H9 (cell line): ENCODE measurements around the gene ZNF80. TPM values are rescaled to one million over a fixed set of nuclear protein-coding genes. Genes with fewer than 3 reads are reported as not detected.

ENCODE experiments used
- DNase-seq: peaks from one replicate; pipeline ENCODE4 v3.0.0-alpha.2; 2017
- H2AFZ ChIP-seq: one replicate; pipeline ENCODE4 v1.6.1; 2013; ENCODE audit warnings: mild to moderate bottlenecking, low read length, control low read depth, moderate library complexity
- H2AK5ac ChIP-seq: 2 replicates; pipeline ENCODE4 v1.6.1; 2013; ENCODE audit warnings: low read length, control low read depth, mixed read lengths; ENCODE audit not compliant: insufficient read length
- H2BK120ac ChIP-seq: one replicate; pipeline ENCODE4 v1.6.1; 2013; ENCODE audit warnings: low read depth, mild to moderate bottlenecking, low read length, control low read depth, inconsistent platforms; ENCODE audit not compliant: poor library complexity, severe bottlenecking
- H2BK12ac ChIP-seq: 2 replicates; pipeline ENCODE4 v1.6.1; 2013; ENCODE audit warnings: low read length, control low read depth, mixed read lengths, low read depth; ENCODE audit not compliant: insufficient read length
- H2BK15ac ChIP-seq: 2 replicates; pipeline ENCODE4 v1.6.1; 2013; ENCODE audit warnings: low read depth, low read length, control low read depth
- H2BK20ac ChIP-seq: one replicate; pipeline ENCODE4 v1.6.1; 2013; ENCODE audit warnings: low read depth, mild to moderate bottlenecking, low read length, control low read depth, inconsistent platforms; ENCODE audit not compliant: poor library complexity, severe bottlenecking
- H2BK5ac ChIP-seq: 2 replicates; pipeline ENCODE4 v1.6.1; 2013; ENCODE audit warnings: low read length, control low read depth, mixed read lengths; ENCODE audit not compliant: insufficient read length
- H3K14ac ChIP-seq: 2 replicates; pipeline ENCODE4 v1.6.1; 2013; ENCODE audit warnings: low read length, control low read depth; ENCODE audit not compliant: insufficient read depth
- H3K18ac ChIP-seq: 2 replicates; pipeline ENCODE4 v1.6.1; 2013; ENCODE audit warnings: low read depth, mild to moderate bottlenecking, mixed read lengths, low read length, control low read depth; ENCODE audit not compliant: insufficient read length
- H3K23ac ChIP-seq: 2 replicates; pipeline ENCODE4 v1.6.1; 2013; ENCODE audit warnings: low read length, control low read depth, mixed read lengths, low read depth; ENCODE audit not compliant: insufficient read length
- H3K23me2 ChIP-seq: 2 replicates; pipeline ENCODE4 v1.6.1; 2013; ENCODE audit warnings: low read depth, mild to moderate bottlenecking, mixed read lengths, low read length, control low read depth; ENCODE audit not compliant: insufficient read length, poor library complexity, severe bottlenecking
- H3K27ac ChIP-seq: 2 replicates; pipeline ENCODE4 v1.5.1; 2013; ENCODE audit warnings: low read length, control low read depth, mixed read lengths, low read depth; ENCODE audit not compliant: insufficient read length
- H3K27me3 ChIP-seq: 2 replicates; pipeline ENCODE4 v1.6.1; 2013; ENCODE audit warnings: low read length, control low read depth, inconsistent platforms; ENCODE audit not compliant: insufficient read depth
- H3K4ac ChIP-seq: 2 replicates; pipeline ENCODE4 v1.6.1; 2013; ENCODE audit warnings: low read depth, mild to moderate bottlenecking, control low read depth, inconsistent platforms, low read length, moderate library complexity
- H3K4me1 ChIP-seq: 2 replicates; pipeline ENCODE4 v1.6.1; 2013; ENCODE audit warnings: low read length, control low read depth, inconsistent platforms; ENCODE audit not compliant: insufficient read depth
- H3K4me2 ChIP-seq: 2 replicates; pipeline ENCODE4 v1.6.1; 2013; ENCODE audit warnings: low read length, control low read depth, mixed read lengths; ENCODE audit not compliant: insufficient read length, insufficient read depth
- H3K56ac ChIP-seq: 2 replicates; pipeline ENCODE4 v1.6.1; 2013; ENCODE audit warnings: low read depth, mild to moderate bottlenecking, mixed read lengths, low read length, control low read depth; ENCODE audit not compliant: insufficient read length
- H3K79me1 ChIP-seq: 2 replicates; pipeline ENCODE4 v1.6.1; 2013; ENCODE audit warnings: low read depth, mild to moderate bottlenecking, moderate library complexity, low read length, control low read depth, inconsistent platforms; ENCODE audit not compliant: insufficient read depth, poor library complexity, severe bottlenecking
- H3K79me2 ChIP-seq: 2 replicates; pipeline ENCODE4 v1.6.1; 2013; ENCODE audit warnings: low read length, control low read depth, inconsistent platforms; ENCODE audit not compliant: insufficient read depth
- H3K9ac ChIP-seq: 2 replicates; pipeline ENCODE4 v1.6.1; 2013; ENCODE audit warnings: low read length, control low read depth, mixed read lengths; ENCODE audit not compliant: insufficient read length; ENCODE audit errors: extremely low read depth
- H3K9me3 ChIP-seq: one replicate; pipeline ENCODE4 v1.6.1; 2013; ENCODE audit warnings: low read depth, low read length, inconsistent platforms; ENCODE audit not compliant: control insufficient read depth
- H3T11ph ChIP-seq: one replicate; pipeline ENCODE4 v1.6.1; 2013; ENCODE audit warnings: mild to moderate bottlenecking, low read length, control low read depth, inconsistent platforms
- H4K20me1 ChIP-seq: one replicate; pipeline ENCODE4 v1.6.1; 2013; ENCODE audit not compliant: control insufficient read depth, insufficient read length, insufficient read depth
- H4K5ac ChIP-seq: 2 replicates; pipeline ENCODE4 v1.6.1; 2013; ENCODE audit warnings: low read depth, mild to moderate bottlenecking, mixed read lengths, low read length, control low read depth; ENCODE audit not compliant: insufficient read length
- H4K8ac ChIP-seq: replicated peaks from 2 replicates; pipeline ENCODE4 v1.6.1; 2013; ENCODE audit warnings: low read length, control low read depth, mixed read lengths, low read depth; ENCODE audit not compliant: insufficient read length
- H4K91ac ChIP-seq: 2 replicates; pipeline ENCODE4 v1.6.1; 2013; ENCODE audit warnings: low read depth, mild to moderate bottlenecking, moderate library complexity, mixed read lengths, low read length, control low read depth; ENCODE audit not compliant: insufficient read length
- H3K27ac Mint-ChIP-seq, 3 experiments: 2 replicates in 2 of 3; 3 replicates in 1 of 3; pipeline ENCODE4 v1.8.0; 2020 to 2021; ENCODE audit warnings: mixed read lengths in 3 of 3, mild to moderate bottlenecking in 1 of 3, moderate library complexity in 1 of 3
- H3K27me3 Mint-ChIP-seq: 2 replicates; pipeline ENCODE4 v1.8.0; 2021; ENCODE audit warnings: low read depth, mild to moderate bottlenecking, moderate library complexity, mixed read lengths
- H3K36me3 Mint-ChIP-seq, 3 experiments: 2 replicates in 2 of 3; 3 replicates in 1 of 3; pipeline ENCODE4 v1.8.0; 2020 to 2021; ENCODE audit warnings: low read depth in 3 of 3, mixed read lengths in 3 of 3; ENCODE audit not compliant: insufficient read depth in 1 of 3
- H3K4me1 Mint-ChIP-seq, 2 experiments: 2 replicates each; pipeline ENCODE4 v1.8.0; 2020; ENCODE audit warnings: mixed read lengths in 2 of 2
- H3K4me3 Mint-ChIP-seq, 2 experiments: 2 replicates in 1 of 2; 3 replicates in 1 of 2; pipeline ENCODE4 v1.8.0; 2020 to 2021; ENCODE audit warnings: mild to moderate bottlenecking in 2 of 2, mixed read lengths in 2 of 2, moderate library complexity in 1 of 2
- H3K9me3 Mint-ChIP-seq, 2 experiments: 2 replicates in 1 of 2; 3 replicates in 1 of 2; pipeline ENCODE4 v1.8.0; 2020; ENCODE audit warnings: mild to moderate bottlenecking in 2 of 2, mixed read lengths in 2 of 2, moderate library complexity in 1 of 2
- CTCF ChIP-seq: fragments of 200-600 bp; sonication (generic); conservative IDR thresholded peaks from 3 replicates; pipeline ENCODE4 v1.8.0; 2021; ENCODE audit warnings: antibody characterized with exemption, mild to moderate bottlenecking
- WGBS: extraction: QIAGEN DNeasy Blood & Tissue Kit; methylation state at CpG from one replicate; pipeline ENCODE4 v1.1.7; 2013; ENCODE audit warnings: missing lambda C conversion rate, low lambda C conversion rate, mixed read lengths; ENCODE audit not compliant: insufficient read length; ENCODE audit errors: extremely low coverage; 5-methylcytosine and 5-hydroxymethylcytosine counted together
- total RNA-seq: library from RNA; stranded (reverse); gene quantifications from 2 replicates; pipeline ENCODE4 v1.2.1, GENCODE V29; 2021

ZNF80 gene
- total RNA-seq, 1 experiment from 2014 or later = not detected

GRCh38 chr3:114272271-114272670 lies 34.9 kb upstream of the ZNF80 start:
- H3K4me1 ChIP-seq = no peaks in the 10 kb centered on the region
- H3K27ac ChIP-seq = no peak overlapping the region
- H3K23me2 ChIP-seq = no peaks in the 10 kb centered on the region
- no peak overlapping the region for H3T11ph ChIP-seq
- H3K9me3 Mint-ChIP-seq = peaks cover 29 to 44% of the 10 kb centered on the region in 2 experiments
- no peak overlapping the region for H4K91ac ChIP-seq
- no peak overlapping the region for H2BK12ac ChIP-seq
- H3K36me3 Mint-ChIP-seq = peaks cover 13 to 40% (median 18%) of the 10 kb centered on the region in 3 experiments
- H3K4me3 Mint-ChIP-seq = no peak overlapping the region
- no peak for DNase-seq
- no peaks in the 10 kb centered on the region for H4K20me1 ChIP-seq
- no peak overlapping the region for H2BK5ac ChIP-seq
- no CpG with 5 or more reads among the region's 1 CpG for WGBS
- no peak overlapping the region for H4K5ac ChIP-seq
- no peak overlapping the region for H4K8ac ChIP-seq
- H2BK120ac ChIP-seq = no peak overlapping the region
- no peaks in the 10 kb centered on the region for H3K4me1 Mint-ChIP-seq
- no peaks in the 10 kb centered on the region for H3K27me3 Mint-ChIP-seq
- H2BK15ac ChIP-seq = no peak overlapping the region
- no peaks in the 10 kb centered on the region for H3K79me1 ChIP-seq
- no peak overlapping the region for H3K18ac ChIP-seq
- no peak overlapping the region for H3K4me2 ChIP-seq
- no peaks in the 10 kb centered on the region for H3K79me2 ChIP-seq
- TF ChIP-seq CTCF = no peak
- no peak overlapping the region for H3K23ac ChIP-seq
- no peak overlapping the region for H3K4ac ChIP-seq
- no peak overlapping the region for H3K14ac ChIP-seq
- H2AK5ac ChIP-seq = no peak overlapping the region
- H3K9ac ChIP-seq = no peak overlapping the region
- no peak overlapping the region for H2BK20ac ChIP-seq
- H3K9me3 ChIP-seq = no peaks in the 10 kb centered on the region
- H3K27ac Mint-ChIP-seq = no peak overlapping the region
- no peaks in the 10 kb centered on the region for H3K27me3 ChIP-seq
- H3K56ac ChIP-seq = no peak overlapping the region
- H2AFZ ChIP-seq = no peak overlapping the region
